ENCODE data around the gene CCSER1.
"Not testable (repeated sequence)": the region's sequence is repeated elsewhere in the genome, so short reads cannot be mapped to it uniquely, and the experiment has no call there.

CCSER1 gene

GRCh38 chr4:91256043-91256442 lies 1128.8 kb downstream of the CCSER1 start:
- no peak for DNase-seq

DNA sequence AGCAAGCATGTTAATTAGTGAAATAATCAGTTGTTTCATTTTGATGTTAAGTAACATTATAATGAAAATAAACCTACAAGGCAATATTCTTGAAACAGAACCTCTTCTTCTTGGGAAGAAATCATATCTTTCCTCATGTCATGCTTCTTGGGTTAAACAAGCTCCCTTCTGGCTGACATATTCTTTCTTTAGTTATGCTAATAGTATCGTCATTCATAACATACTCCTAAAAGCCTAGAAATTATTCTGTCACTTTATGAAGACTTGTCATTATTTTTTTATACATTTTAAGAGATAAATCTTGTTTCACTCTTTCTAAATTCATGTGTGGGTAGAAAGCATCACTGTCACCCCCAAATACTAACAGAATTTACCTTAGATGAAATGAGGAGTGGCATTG lies 1129.6 kb downstream of the CCSER1 start:
- DNase-seq: no peak

DNA sequence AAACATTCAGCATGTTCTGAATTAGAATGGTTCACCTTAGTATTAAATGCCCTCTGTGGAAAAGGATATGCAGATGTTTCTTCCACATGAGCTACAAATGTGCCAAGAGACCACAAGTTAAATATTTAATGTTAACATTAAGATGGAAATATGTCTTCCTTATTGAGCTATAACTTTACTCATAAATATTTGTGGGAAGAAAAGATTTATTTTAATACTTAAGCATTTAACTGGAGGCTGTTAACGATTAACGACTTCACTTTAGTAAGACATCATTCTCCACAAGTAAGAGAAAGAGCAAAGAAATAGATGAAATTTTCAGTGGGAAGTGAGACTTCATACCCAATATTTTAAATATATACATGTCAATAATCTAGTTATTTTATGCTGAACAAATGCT lies 1130.5 kb downstream of the CCSER1 start:
- no peak for DNase-seq

DNA sequence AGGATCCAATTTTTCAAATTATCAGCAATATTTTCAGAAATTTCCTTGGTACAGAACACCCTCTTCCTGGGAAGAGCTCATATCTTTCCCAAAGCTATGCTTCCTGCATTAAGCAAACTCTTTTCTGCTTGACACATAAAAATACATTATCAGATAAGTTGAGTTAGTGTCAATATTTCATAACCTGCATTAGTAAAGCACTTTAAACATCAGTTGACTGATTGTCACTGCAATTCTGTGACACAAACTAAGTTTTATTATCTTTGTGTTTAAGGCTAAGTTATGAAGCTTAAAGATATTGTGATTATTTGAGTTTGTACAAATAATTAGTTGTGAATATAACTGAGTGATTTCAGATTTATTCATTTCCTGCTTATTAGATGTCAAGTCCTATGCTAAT lies 1131.1 kb downstream of the CCSER1 start:
- no peak for DNase-seq

DNA sequence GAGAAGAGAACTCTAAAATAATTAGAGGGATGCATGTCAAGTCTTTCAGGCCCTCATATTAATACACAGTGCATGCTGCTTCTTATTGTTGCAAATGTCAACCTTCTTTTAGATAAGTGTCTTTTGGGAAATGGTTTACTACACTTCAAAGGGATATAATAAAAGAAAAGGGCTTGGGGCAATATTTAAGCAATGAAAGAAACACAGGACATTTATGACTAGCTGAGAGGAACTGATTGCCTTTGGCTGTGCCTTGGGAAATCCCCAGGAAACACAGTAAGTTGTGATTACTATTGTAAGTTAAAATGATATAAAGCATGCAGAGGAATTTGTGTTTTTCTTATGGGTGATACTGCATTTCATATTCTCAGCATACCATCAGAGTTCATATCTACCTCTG lies 1140.3 kb downstream of the CCSER1 start:
- no peak for DNase-seq

- DNase-seq: not testable (repeated sequence)
Measured at GRCh38 chr4:91268481-91268880, 1141.3 kb downstream of the CCSER1 start.

GRCh38 chr4:91268913-91269312 lies 1141.7 kb downstream of the CCSER1 start:
- no peak for DNase-seq

DNA sequence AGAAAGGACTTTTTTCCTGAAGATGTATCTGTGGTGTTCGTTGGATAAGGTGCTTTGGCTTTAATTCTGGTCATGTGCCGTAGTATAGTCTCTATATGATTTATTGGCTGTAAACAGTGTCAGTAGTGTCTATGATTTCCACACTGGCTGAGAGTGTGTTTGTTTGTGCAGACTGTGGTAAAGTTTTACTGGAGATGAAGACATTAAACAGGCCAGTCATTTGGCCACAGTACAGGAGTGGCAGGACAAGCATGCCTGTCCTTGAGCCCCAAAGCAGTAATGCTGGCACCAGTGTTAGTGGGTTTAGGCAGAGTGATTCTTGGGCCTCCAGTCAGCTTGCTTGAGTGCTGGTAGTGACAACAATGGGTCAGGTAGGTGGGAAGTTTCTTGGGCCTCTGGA lies 1152.7 kb downstream of the CCSER1 start:
- DNase-seq: no peak

DNA sequence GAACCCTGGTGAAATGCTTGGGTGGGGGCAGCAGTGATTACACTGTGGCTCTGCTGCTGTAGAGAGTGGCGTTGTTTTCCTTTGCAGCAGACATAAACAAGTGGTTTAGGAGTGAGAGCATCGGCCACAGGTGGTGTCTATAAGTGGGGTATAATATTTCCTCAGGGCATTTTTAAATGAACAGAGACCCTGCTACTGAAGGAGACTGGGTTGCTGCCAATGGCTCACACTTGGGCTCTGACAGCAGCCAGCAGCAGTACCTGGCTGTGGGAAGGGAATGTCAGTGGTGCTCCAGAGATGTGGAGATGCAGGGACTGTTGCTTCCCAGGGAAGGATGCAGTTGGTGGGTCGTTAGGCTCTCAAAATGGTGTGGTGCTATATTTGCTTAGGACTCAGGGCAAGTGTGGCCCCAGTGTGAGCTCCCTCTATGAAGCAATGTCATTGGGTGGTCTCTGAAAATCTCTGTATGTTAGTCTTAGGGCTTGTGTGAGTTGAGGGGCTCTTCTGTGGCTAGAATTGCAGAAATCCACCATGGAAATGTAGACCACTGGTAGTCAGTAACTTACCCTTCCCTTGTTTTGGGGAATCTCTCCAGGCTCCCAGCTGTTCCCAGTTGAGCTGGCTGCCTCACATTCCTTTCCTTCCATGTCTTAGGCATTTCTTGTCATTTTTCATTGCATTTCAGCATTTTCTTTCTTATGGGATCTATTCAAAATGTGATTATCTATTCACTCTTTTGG lies 1153.5 kb downstream of the CCSER1 start:
- DNase-seq: no peak

DNA sequence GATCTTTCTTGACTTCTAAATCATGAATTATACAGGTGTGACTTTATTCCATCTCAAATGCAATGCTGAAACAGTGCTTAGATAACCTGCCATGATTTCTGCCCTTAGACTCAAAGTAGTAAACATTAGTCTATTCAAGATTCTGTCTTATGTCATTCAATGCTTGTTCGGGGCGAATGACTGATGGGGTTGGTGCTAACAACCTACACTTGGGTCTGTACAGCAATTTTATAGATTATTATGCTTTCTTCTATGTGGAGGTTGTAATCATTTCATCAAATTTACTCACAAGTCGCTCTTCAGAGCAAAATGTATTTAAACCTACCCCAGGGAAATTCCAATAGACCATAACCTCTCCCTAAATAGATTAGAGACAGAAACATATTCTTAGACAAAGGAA lies 1155.0 kb downstream of the CCSER1 start:
- no peak for DNase-seq

GRCh38 chr4:91283726-91284230 lies 1156.6 kb downstream of the CCSER1 start:
- no peak for DNase-seq

GRCh38 chr4:91284480-91284879 lies 1157.3 kb downstream of the CCSER1 start:
- DNase-seq: no peak

DNA sequence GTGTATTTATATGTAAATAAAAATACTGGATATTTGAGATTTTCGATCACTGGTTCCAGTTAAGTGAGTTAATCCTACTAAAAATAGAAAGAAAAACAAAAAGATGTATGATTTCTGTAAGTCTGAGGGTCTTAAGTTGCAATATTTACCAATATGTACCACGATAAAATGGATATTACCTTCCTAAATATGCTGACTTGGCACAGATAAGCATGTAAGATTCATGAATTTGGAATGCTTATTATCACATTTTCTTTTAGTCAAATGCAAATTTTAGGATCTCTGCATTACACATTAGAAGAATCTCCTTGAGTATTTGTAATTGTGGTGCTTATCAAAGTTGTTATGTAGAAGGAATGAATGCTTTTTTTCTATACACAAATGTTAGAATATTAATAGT lies 1158.3 kb downstream of the CCSER1 start:
- DNase-seq: no peak

DNA sequence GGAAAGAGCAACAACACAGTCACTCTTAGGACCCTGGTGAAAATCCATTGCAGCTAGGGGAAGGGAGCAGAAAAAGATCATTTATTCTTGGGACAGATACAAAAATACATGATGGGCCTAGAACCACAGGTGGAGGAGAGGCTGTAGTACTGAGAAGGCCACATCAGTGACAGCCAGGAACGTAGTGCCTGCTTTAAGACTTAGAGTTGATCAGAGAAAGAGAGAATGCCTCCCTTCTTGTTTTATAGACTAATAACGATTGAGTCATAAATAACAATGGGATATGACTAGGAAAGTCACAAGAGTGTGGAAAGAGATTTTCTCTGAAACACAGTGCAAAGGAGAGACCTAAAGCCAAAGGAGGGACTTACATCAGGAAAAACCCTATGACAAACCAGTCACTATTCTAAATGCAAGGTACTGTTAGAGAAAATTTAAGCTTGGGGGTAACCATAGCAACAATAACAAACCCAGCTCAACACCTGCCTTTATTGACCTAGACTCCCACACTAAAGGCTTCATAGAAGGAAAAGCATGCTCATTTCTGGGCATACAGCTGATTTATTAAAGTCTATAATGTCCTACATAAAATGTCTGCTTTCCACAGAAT lies 1161.6 kb downstream of the CCSER1 start:
- no peak for DNase-seq

- no peak for DNase-seq
Measured at GRCh38 chr4:91298156-91298700, 1171.0 kb downstream of the CCSER1 start.

- DNase-seq: no peak
Measured at GRCh38 chr4:91298824-91299223, 1171.6 kb downstream of the CCSER1 start.

DNA sequence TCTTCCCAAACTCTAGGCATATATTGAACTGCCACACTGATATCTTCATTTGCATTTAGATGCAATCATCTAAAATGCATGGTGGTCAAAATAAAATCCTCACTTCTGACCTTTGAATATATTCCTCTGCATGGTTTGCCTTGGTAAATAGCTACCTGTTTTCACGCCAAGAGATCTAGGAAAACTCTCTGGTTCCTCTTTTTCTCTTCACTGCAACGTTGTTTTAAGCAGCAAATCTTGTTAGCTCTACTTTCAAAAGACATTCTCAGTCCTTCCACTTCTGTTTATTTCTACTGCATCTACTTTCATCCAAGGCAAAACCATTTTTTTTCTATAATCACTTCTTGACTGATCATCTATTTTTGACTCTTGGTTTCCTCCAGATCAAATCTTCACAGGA lies 1174.9 kb downstream of the CCSER1 start:
- DNase-seq: no peak

GRCh38 chr4:91304292-91304691 lies 1177.1 kb downstream of the CCSER1 start:
- no peak for DNase-seq

GRCh38 chr4:91317434-91317833 lies 1190.2 kb downstream of the CCSER1 start:
- DNase-seq: no peak

DNA sequence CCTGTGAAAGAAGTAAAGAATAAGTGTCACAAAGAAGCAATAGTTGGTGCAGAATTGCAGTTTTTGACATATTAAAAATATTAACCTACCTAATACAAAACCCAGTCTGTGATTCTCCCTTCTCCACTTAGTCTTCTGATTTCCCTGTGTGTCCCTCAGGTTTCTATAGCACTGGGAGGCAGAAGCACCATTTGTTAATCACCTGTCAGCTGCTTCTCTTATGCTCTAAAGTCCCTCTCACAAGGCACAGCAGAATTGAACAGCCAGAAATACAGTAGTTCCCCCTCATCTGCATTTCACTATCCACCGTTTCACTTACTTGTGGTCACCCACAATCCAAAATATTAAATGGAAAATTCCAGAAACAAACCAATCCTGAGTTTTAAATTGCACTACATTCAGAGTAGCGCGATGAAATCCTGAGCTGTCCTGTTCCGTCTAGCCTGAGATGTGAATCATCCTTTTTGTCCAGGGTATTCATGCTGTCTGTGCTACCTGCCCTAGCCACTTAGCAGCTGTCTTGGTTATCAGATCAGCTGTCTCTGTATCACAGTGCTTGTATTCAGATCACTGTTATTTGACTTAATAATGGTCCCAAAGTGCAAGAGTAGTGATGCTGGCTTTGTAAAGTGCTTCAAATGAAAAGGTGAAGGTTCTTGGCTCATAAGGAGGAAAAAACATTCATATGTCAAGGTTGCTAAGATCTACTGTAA lies 1192.5 kb downstream of the CCSER1 start:
- no peak for DNase-seq

DNA sequence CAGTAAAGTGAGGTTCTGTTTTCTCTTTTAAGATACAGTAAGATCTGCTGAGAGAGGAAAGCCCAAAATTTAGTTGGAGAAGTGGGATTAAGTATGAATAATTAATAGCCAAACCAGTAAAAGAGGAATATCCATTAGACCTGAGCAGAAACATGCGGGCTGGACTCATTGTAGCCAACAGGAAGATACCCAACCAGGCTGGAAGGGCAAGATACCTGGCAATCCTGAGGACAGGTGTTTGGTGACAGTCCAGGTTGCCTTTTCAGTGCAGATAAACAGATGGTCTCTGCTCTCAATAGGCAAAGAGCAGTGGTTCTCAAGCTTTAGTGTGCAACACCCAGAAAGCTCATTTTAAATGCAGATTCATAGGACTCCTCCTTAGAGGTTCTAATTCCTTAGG lies 1195.8 kb downstream of the CCSER1 start:
- DNase-seq: no peak

DNA sequence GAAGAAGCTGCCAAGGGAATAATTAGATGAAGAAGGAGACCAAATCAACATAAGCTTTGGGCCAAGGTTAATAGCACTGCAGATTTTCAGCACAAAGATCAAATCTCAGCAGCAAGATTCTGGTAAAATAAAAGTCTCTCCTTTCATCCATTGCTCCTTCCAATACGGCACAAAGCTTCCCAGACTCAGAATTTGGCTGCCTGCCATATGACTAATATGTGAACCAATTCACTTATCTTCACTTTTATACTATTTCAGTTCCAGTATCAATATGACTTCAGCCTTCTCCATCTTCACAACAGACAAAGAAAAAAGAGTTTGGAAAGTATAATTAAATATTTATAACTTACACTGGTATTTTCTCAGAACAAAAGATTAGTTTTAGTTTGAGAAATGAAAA lies 1198.3 kb downstream of the CCSER1 start:
- no peak for DNase-seq

All from hypothalamus (tissue), 51 donors.